Trophoblast cell (in vitro differentiated cells and primary cell): ENCODE results near the gene TMEM185A.

Experiments used
- DNase-seq, 2 donors: peaks; one replicate each; pipeline ENCODE4 v3.0.0-alpha.2; 2016
- H2AFZ ChIP-seq: 2 replicates; pipeline ENCODE4 v1.6.1; 2013; ENCODE audit warnings: low read length, moderate library complexity, mild to moderate bottlenecking; ENCODE audit not compliant: insufficient read depth, poor library complexity
- H2AK5ac ChIP-seq: 2 replicates; pipeline ENCODE4 v1.6.1; 2013; ENCODE audit warnings: mild to moderate bottlenecking, low read length
- H2BK120ac ChIP-seq: 2 replicates; pipeline ENCODE4 v1.6.1; 2013; ENCODE audit warnings: low read length, mild to moderate bottlenecking, moderate library complexity; ENCODE audit not compliant: insufficient read depth, poor library complexity
- H2BK12ac ChIP-seq: 2 replicates; pipeline ENCODE4 v1.6.1; 2013; ENCODE audit warnings: mild to moderate bottlenecking, low read length, moderate library complexity
- H2BK5ac ChIP-seq: 2 replicates; pipeline ENCODE4 v1.6.1; 2013; ENCODE audit warnings: low read length, low read depth, moderate library complexity, mild to moderate bottlenecking; ENCODE audit not compliant: poor library complexity
- H3K14ac ChIP-seq: 2 replicates; pipeline ENCODE4 v1.6.1; 2013; ENCODE audit warnings: mild to moderate bottlenecking, low read length
- H3K18ac ChIP-seq: 2 replicates; pipeline ENCODE4 v1.6.1; 2013; ENCODE audit warnings: mild to moderate bottlenecking, low read length
- H3K23ac ChIP-seq: 2 replicates; pipeline ENCODE4 v1.6.1; 2013; ENCODE audit warnings: low read length
- H3K27ac ChIP-seq: 2 replicates; pipeline ENCODE4 v1.5.1; 2013; ENCODE audit warnings: low read depth, mild to moderate bottlenecking, inconsistent platforms, low read length, moderate library complexity
- H3K27me3 ChIP-seq: 2 replicates; pipeline ENCODE4 v1.6.1; 2013; ENCODE audit warnings: inconsistent platforms, mild to moderate bottlenecking, low read length, moderate library complexity; ENCODE audit not compliant: insufficient read depth
- H3K36me3 ChIP-seq, 2 experiments: 1 replicate in 1 of 2; 2 replicates in 1 of 2; pipeline ENCODE4 v1.6.1; 2013; ENCODE audit warnings: low read length in 2 of 2, mild to moderate bottlenecking in 2 of 2, moderate library complexity in 1 of 2; ENCODE audit not compliant: insufficient read depth in 2 of 2, control insufficient read depth in 1 of 2
- H3K4ac ChIP-seq: 2 replicates; pipeline ENCODE4 v1.6.1; 2013; ENCODE audit warnings: low read depth, mild to moderate bottlenecking, low read length, moderate library complexity
- H3K4me1 ChIP-seq, 2 experiments: 1 replicate in 1 of 2; 2 replicates in 1 of 2; pipeline ENCODE4 v1.6.1; 2013; ENCODE audit warnings: low read length in 2 of 2, mild to moderate bottlenecking in 2 of 2, moderate library complexity in 1 of 2; ENCODE audit not compliant: insufficient read depth in 2 of 2, control insufficient read depth in 1 of 2
- H3K4me2 ChIP-seq: 2 replicates; pipeline ENCODE4 v1.6.1; 2013; ENCODE audit warnings: inconsistent platforms, mild to moderate bottlenecking, low read length, moderate library complexity
- H3K4me3 ChIP-seq: 2 replicates; pipeline ENCODE4 v1.5.1; 2013; ENCODE audit warnings: mild to moderate bottlenecking, low read depth, low read length, inconsistent platforms
- H3K79me1 ChIP-seq: one replicate; pipeline ENCODE4 v1.6.1; 2013; ENCODE audit warnings: low read length
- H3K79me2 ChIP-seq: 2 replicates; pipeline ENCODE4 v1.6.1; 2013; ENCODE audit warnings: low read length, mild to moderate bottlenecking; ENCODE audit not compliant: control insufficient read depth, insufficient read depth, poor library complexity
- H3K9ac ChIP-seq: 2 replicates; pipeline ENCODE4 v1.6.1; 2013; ENCODE audit warnings: mild to moderate bottlenecking, low read length
- H3K9me3 ChIP-seq: 2 replicates; pipeline ENCODE4 v1.6.1; 2013; ENCODE audit warnings: low read depth, mild to moderate bottlenecking, control low read depth, inconsistent platforms, low read length; ENCODE audit not compliant: insufficient read depth
- H4K12ac ChIP-seq: 2 replicates; pipeline ENCODE4 v1.6.1; 2013; ENCODE audit warnings: low read depth, mild to moderate bottlenecking, low read length, moderate library complexity
- H4K8ac ChIP-seq: 2 replicates; pipeline ENCODE4 v1.6.1; 2013; ENCODE audit warnings: low read depth, mild to moderate bottlenecking, low read length, moderate library complexity
- H4K91ac ChIP-seq: one replicate; pipeline ENCODE4 v1.6.1; 2013; ENCODE audit warnings: low read depth, mild to moderate bottlenecking, low read length, moderate library complexity
- WGBS: extraction: QIAGEN DNeasy Blood & Tissue Kit; methylation state at CpG from one replicate; pipeline ENCODE4 v1.1.7; 2013; ENCODE audit warnings: missing lambda C conversion rate; ENCODE audit not compliant: insufficient read length, insufficient coverage; ENCODE audit errors: extremely low coverage; 5-methylcytosine and 5-hydroxymethylcytosine counted together

The TMEM185A gene

GRCh38 chrX:149630681-149631233, 835 bp downstream of the TMEM185A start:
- Histone ChIP-seq H2AK5ac (no peak overlapping the region), H3K23ac (no peak overlapping the region), H3K79me2 (no peaks in the 10 kb centered on the region), H2BK120ac (no peak overlapping the region), H3K36me3 (no peaks in the 10 kb centered on the region), H3K4ac (peak overlapping the region; percentile 37), H2BK5ac (no peak overlapping the region), H2BK12ac (no peak overlapping the region), H3K9me3 (no peaks in the 10 kb centered on the region), H3K9ac (peak overlapping the region; percentile 78), H3K79me1 (peaks cover 3% of the 10 kb centered on the region), H3K4me2 (peak overlapping the region; percentile 83), H4K8ac (peak overlapping the region; percentile 33), H3K4me3 (peak overlapping the region; percentile 84), H3K4me1 (peaks cover 0 to 2% of the 10 kb centered on the region in 2 experiments), H4K91ac (no peak overlapping the region), H4K12ac (no peak overlapping the region), H3K27ac (no peak overlapping the region), H2AFZ (no peak overlapping the region), H3K18ac (no peak overlapping the region), H3K14ac (no peak overlapping the region), H3K27me3 (no peaks in the 10 kb centered on the region)
- peak in 1 of 2 donors; percentile 8 for DNase-seq
- WGBS: no CpG with 5 or more reads among the region's 16 CpGs

- no peak overlapping the region for H4K12ac ChIP-seq
- no peak overlapping the region for H3K4ac ChIP-seq
- no peak overlapping the region for H2AK5ac ChIP-seq
- no peak overlapping the region for H2BK12ac ChIP-seq
- H2BK5ac ChIP-seq: no peak overlapping the region
- no peak for DNase-seq
- H2BK120ac ChIP-seq: no peak overlapping the region
- no peak overlapping the region for H3K9ac ChIP-seq
- no peak overlapping the region for H4K91ac ChIP-seq
- peaks cover 0 to 2% of the 10 kb centered on the region in 2 experiments for H3K4me1 ChIP-seq
- no peaks in the 10 kb centered on the region for H3K79me2 ChIP-seq
- H3K4me2 ChIP-seq: no peak overlapping the region
- no CpG with 5 or more reads among the region's 5 CpGs for WGBS
- H3K27ac ChIP-seq: no peak overlapping the region
- no peak overlapping the region for H4K8ac ChIP-seq
- no peaks in the 10 kb centered on the region for H3K36me3 ChIP-seq
- H3K18ac ChIP-seq: no peak overlapping the region
- H2AFZ ChIP-seq: no peak overlapping the region
- H3K23ac ChIP-seq: no peak overlapping the region
- H3K27me3 ChIP-seq: no peaks in the 10 kb centered on the region
- no peak overlapping the region for H3K4me3 ChIP-seq
- H3K9me3 ChIP-seq: no peaks in the 10 kb centered on the region
- H3K79me1 ChIP-seq: peaks cover 3% of the 10 kb centered on the region
- H3K14ac ChIP-seq: no peak overlapping the region
These were observed 1.7 kb downstream of the TMEM185A start for GRCh38 chrX:149629730-149630387.

GRCh38 chrX:149628768-149629167, 2.8 kb downstream of the TMEM185A start:
- Histone ChIP-seq H3K36me3 (no peaks in the 10 kb centered on the region), H2BK5ac (no peak overlapping the region), H3K4me3 (no peak overlapping the region), H3K79me2 (no peaks in the 10 kb centered on the region), H3K4me1 (peaks cover 0 to 2% of the 10 kb centered on the region in 2 experiments), H2BK12ac (no peak overlapping the region), H4K8ac (no peak overlapping the region), H3K9me3 (no peaks in the 10 kb centered on the region), H3K27ac (no peak overlapping the region), H3K14ac (no peak overlapping the region), H3K79me1 (peaks cover 3% of the 10 kb centered on the region), H4K91ac (no peak overlapping the region), H3K9ac (no peak overlapping the region), H3K27me3 (no peaks in the 10 kb centered on the region), H2AFZ (no peak overlapping the region), H3K4ac (no peak overlapping the region), H4K12ac (no peak overlapping the region), H3K4me2 (no peak overlapping the region), H3K23ac (no peak overlapping the region), H2BK120ac (no peak overlapping the region), H2AK5ac (no peak overlapping the region), H3K18ac (no peak overlapping the region)
- no CpG with 5 or more reads among the region's 2 CpGs for WGBS
- DNase-seq: no peak

- no peak overlapping the region for H4K8ac ChIP-seq
- no peak overlapping the region for H3K14ac ChIP-seq
- no peaks in the 10 kb centered on the region for H3K9me3 ChIP-seq
- no peak overlapping the region for H2BK120ac ChIP-seq
- H3K36me3 ChIP-seq: no peaks in the 10 kb centered on the region
- H3K79me2 ChIP-seq: no peaks in the 10 kb centered on the region
- no CpG with 5 or more reads among the region's 3 CpGs for WGBS
- no peaks in the 10 kb centered on the region for H3K27me3 ChIP-seq
- H3K4ac ChIP-seq: no peak overlapping the region
- no peak overlapping the region for H3K23ac ChIP-seq
- no peak overlapping the region for H3K4me3 ChIP-seq
- H4K91ac ChIP-seq: no peak overlapping the region
- H3K79me1 ChIP-seq: peaks cover 3% of the 10 kb centered on the region
- no peak overlapping the region for H3K27ac ChIP-seq
- no peak for DNase-seq
- H3K9ac ChIP-seq: no peak overlapping the region
- no peak overlapping the region for H3K18ac ChIP-seq
- H2AK5ac ChIP-seq: no peak overlapping the region
- no peak overlapping the region for H4K12ac ChIP-seq
- H2BK5ac ChIP-seq: no peak overlapping the region
- H3K4me2 ChIP-seq: no peak overlapping the region
- no peak overlapping the region for H2AFZ ChIP-seq
- peaks cover 0 to 2% of the 10 kb centered on the region in 2 experiments for H3K4me1 ChIP-seq
- H2BK12ac ChIP-seq: no peak overlapping the region
These were observed 3.3 kb downstream of the TMEM185A start for GRCh38 chrX:149628280-149628679.
